ENCODE data around the gene SCAF1. TPM values are rescaled to one million over a fixed set of nuclear protein-coding genes. Genes with fewer than 3 reads are reported as not detected.

The SCAF1 gene
- total RNA-seq, 1 donor from 2014 or later: 53.1 TPM

- intact Hi-C loops (cut with DNase I): loop anchor here (5.0 kb wide), 2 partner anchors 87 to 182 kb away; partner anchors contain the start of genes PRR12 and RPS11
- no peak for DNase-seq (ENCODE audit: low spot score)
These were observed 37.2 kb downstream of the SCAF1 start for GRCh38 chr19:49678985-49679770.

GRCh38 chr19:49679771-49680413 is 37.9 kb downstream of the SCAF1 start:
- no peak for DNase-seq (ENCODE audit: low spot score)
- intact Hi-C loops (cut with DNase I): loop anchor here (5.0 kb wide), 3 partner anchors 88 to 183 kb away; partner anchors contain the start of genes PRR12 and RPS11

DNA sequence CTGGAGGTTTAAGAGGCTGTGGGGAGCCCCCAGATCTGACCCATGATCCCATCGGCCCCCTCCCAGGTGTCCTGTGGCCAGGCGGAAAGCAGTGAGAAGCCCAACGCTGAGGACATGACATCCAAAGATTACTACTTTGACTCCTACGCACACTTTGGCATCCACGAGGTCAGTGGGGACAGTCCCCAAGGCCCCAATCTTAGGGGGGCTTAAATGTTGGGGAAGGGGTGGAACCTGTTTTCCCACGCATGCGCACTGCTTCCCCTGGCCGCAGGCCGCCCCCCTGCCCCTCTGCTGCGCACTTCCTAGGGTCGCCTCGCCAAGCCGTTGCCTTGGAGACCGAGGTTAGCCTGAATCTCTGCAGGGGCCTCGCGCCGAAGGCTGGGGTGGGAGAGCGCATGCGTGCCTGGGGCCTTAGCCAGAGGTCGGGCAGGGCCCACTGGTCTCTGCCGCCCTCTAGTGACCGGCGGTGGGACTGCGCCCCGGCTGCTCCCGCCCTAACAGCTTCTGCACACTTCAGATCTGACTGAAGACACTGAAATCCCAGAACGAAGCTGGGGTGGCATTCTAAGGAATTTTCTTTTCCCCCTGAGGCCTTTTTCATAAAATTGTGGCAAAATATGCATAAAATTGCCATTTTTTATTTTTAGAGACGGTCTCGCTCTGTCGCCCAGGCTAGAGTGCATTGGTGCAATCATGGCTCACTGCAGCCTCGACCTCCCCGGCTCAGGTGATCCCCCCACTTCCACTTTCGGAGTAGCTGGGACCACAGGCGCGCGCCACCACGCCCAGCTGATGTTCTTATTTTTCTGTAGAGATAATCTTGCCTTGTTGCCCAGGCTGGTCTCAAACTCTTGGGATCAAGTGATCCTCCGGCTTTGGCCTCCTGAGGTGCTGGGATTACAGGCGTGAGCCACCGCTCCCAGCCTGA is 38.7 kb downstream of the SCAF1 start:
- intact Hi-C loops (cut with DNase I): loop anchor here (5.0 kb wide), 1 partner anchor 127 kb away; no protein-coding TSS in a partner anchor
- peak; percentile 96 for DNase-seq (ENCODE audit: low spot score)

- DNase-seq (ENCODE audit: low spot score): no peak
- intact Hi-C loops (cut with DNase I): loop anchor here (5.0 kb wide), 1 partner anchor 125 kb away; no protein-coding TSS in a partner anchor
These were observed 39.8 kb downstream of the SCAF1 start for GRCh38 chr19:49681830-49682229.

DNA sequence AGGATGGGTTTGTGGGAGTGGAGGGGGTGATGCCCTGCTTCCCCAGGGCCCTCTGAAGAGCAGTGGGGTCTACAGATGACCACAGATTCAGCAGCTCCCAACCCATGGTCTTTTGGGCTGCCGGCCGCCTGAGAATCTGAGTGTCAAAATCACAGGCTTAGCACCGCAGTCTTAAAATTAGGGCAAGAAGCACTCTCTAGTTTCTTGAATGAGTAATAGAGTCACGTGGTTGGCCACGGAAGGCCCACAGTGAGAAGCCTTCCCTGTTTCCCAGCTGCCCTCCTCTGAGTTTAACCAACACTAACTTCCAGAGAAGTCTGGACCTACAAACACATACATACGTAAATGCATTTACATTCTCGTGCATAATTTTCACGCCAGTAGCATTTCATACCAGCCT is 40.3 kb downstream of the SCAF1 start:
- intact Hi-C loops (cut with DNase I): loop anchor here (5.0 kb wide), 1 partner anchor 125 kb away; no protein-coding TSS in a partner anchor
- no peak for DNase-seq (ENCODE audit: low spot score)

DNA sequence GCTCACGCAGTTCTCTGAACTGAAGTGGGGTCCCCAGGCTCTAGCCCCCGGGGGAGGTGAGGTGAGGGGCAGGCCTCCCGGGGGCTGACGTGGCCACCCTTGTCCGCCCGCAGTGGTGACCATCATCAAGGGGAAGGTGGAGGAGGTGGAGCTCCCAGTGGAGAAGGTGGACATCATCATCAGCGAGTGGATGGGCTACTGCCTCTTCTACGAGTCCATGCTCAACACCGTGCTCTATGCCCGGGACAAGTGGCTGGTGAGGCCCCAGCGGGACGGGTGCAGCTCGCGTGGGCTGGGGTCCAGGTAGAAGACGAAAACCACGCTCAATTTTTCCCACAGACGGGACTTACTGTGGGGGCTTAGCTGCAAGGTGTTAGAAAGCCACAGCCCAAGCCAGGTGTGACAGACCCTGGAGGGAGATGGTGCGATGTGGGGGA is 41.8 kb downstream of the SCAF1 start:
- DNase-seq (ENCODE audit: low spot score): no peak
- intact Hi-C loops (cut with DNase I): loop anchor here (5.0 kb wide), 1 partner anchor 123 kb away; no protein-coding TSS in a partner anchor

DNA sequence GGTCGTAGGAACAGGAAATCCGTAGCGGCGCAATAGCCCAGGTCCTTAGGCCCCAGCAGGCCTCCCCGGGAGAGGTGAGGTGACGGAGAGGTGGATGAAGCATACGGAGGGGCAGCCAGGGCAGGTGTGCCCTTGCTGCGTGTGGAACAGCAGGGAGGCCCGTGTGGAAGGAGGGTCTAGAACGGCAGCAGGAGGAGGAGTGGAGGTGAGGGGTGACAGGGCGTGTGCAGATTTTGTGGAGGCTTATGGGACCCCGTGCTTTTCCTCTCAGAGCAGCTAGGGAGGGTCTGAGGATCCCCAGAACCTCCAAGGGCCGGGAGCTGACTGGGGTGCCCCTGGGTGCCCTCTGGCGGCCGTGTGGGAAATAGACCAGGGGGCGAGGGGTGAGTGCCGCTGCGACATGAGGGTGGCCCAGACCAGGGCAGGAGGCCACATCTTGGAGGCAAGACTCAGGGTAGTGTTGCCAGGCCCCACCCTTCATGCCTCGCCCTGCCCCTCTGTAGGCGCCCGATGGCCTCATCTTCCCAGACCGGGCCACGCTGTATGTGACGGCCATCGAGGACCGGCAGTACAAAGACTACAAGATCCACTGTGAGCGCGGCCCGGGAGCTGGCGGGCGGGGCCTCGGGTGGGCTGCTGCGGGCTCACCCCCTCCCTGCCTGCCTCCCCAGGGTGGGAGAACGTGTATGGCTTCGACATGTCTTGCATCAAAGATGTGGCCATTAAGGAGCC is 42.4 kb downstream of the SCAF1 start:
- intact Hi-C loops (cut with DNase I): loop anchor here (5.0 kb wide), 1 partner anchor 123 kb away; no protein-coding TSS in a partner anchor
- no peak for DNase-seq (ENCODE audit: low spot score)

- intact Hi-C loops (cut with DNase I): loop anchor here (5.0 kb wide), 1 partner anchor 122 kb away; no protein-coding TSS in a partner anchor
- DNase-seq (ENCODE audit: low spot score): no peak
These were observed 43.1 kb downstream of the SCAF1 start for GRCh38 chr19:49684983-49685553.

DNA sequence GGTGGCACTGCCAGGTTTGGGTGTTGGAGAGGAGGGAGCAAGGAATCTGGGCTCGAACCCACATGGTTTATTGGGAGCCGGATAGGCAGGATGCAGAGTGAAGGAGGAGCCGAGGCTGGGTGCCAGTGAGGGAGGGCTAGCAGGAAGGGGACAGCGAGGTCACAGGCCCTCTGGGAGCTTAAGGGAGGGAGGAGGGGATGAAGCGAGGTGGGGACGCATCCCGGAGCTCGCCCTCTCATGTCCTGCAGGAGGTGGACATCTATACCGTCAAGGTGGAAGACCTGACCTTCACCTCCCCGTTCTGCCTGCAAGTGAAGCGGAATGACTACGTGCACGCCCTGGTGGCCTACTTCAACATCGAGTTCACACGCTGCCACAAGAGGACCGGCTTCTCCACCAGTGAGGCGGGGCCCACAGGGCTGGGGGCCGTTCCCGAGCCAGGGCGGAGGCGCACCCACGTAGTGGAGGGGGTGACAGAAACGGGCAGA is 43.9 kb downstream of the SCAF1 start:
- intact Hi-C loops (cut with DNase I): no loop called here
- no peak for DNase-seq (ENCODE audit: low spot score)

DNA sequence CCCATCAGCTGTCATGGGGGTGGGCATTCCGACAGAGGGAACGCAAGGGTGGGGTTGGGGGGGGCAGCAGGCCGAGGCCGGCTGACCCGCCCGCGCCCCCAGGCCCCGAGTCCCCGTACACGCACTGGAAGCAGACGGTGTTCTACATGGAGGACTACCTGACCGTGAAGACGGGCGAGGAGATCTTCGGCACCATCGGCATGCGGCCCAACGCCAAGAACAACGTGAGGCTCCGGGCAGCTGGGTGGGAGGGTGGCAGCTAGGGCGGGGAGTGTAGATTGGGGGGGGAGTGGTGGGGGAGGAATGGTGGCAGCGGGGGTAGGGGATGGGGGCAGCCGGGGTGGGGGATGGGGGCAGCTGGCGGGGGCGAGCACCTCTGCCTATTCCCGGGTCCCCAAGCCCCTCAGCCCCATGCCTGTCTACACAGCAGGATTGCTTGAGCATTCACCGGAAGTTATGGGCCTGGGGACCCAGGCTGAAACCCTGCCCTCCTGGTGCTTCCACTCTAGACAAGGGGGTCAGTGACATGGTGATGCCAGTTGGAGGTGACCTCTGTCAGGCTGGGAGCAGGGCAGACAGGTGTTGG is 44.6 kb downstream of the SCAF1 start:
- intact Hi-C loops (cut with DNase I): no loop called here

GRCh38 chr19:49687150-49687549 is 45.1 kb downstream of the SCAF1 start:
- DNase-seq (ENCODE audit: low spot score): no peak
- intact Hi-C loops (cut with DNase I): no loop called here

More for the DNA sequence above, 44.6 kb downstream of the SCAF1 start:
- DNase-seq (ENCODE audit: low spot score): no peak

DNA sequence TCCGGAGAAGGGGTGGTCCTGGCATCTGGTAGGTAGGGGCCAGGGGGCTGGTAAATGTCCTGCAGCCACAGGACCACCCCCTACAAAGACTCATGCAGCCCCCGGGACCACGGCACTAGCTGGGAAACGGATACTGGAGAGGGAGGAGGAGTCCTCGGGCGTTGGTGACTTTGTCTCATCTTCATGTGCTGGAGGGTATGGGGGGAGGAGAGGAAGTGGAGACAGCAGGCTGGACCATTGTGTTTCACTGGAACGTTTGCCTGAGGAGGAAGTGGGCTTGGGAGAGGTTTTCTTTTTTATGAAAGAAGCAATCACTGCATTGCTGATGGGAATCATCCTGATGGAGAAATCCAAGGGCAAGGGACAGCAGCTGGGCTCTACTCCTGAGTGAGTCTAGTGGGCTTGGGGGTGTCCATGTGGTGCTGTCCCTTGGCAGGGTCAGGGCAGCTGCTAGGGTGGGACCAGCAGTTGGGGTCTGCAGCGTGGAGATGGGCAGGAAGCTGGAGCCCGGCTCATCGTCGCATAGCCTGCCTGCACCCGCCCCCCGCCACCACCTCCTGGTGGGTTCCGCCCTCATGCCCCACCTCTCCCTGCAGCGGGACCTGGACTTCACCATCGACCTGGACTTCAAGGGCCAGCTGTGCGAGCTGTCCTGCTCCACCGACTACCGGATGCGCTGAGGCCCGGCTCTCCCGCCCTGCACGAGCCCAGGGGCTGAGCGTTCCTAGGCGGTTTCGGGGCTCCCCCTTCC is 45.7 kb downstream of the SCAF1 start:
- intact Hi-C loops (cut with DNase I): no loop called here
- DNase-seq (ENCODE audit: low spot score): no peak

- intact Hi-C loops (cut with DNase I): no loop called here
- DNase-seq (ENCODE audit: low spot score): no peak
These were observed 46.6 kb downstream of the SCAF1 start for GRCh38 chr19:49688531-49689132.

GRCh38 chr19:49689133-49690078 is 47.4 kb downstream of the SCAF1 start, which contains the start of gene ADM5:
Gene ADM5 (plus strand): TSS chr19:49689594. CDS start chr19:49689838, 244 bp downstream.
- intact Hi-C loops (cut with DNase I): no loop called here
- no peak for DNase-seq (ENCODE audit: low spot score)

DNA sequence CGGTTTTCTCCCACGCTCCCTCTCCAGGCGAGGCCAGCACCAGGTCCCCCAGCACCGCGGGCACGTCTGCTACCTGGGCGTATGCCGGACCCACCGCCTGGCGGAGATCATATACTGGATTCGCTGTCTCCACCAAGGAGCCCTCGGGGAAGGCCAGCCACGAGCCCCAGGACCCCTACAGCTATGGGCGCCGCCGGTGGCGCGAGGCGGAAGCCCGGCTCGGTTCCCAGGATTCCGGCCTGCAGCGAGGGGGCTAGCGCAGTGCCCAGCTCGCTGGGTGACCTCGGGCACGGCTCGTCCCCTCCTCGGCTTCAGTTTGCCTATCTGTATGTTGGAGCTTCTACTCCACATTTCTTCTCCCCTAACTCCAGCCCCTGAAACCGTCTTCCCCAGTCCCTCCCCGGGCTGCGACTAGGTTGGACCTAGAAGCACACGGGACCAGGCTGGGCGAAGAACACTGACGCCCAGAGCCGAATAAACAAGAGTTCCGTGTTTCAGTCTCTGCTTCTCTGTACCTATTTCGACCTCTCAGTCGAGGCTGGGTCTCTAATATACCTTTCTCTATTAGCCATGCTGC is 48.2 kb downstream of the SCAF1 start:
- no peak for DNase-seq (ENCODE audit: low spot score)
- intact Hi-C loops (cut with DNase I): no loop called here
